Keratinocyte (primary cell): ENCODE data around the gene MLLT3. TPM values are rescaled to one million over a fixed set of nuclear protein-coding genes. Genes with fewer than 3 reads are reported as not detected.

Experiments used
- DNase-seq: peaks from one replicate; pipeline ENCODE4 v3.0.0-alpha.2; 2011; ENCODE audit warnings: low read depth, missing footprints, low spot score
- FAIRE-seq: peaks from 2 replicates; lab custom pipeline; 2011; peaks lifted over from hg19 to GRCh38; lab: Jason Lieb, UNC
- H2AFZ ChIP-seq: 2 replicates; pipeline ENCODE4 v1.6.0; 2012; ENCODE audit warnings: low read length, control low read depth, inconsistent platforms; ENCODE audit not compliant: control insufficient read depth
- H3K27ac ChIP-seq: 2 replicates; pipeline ENCODE4 v1.5.1; 2011; ENCODE audit warnings: low read length; ENCODE audit not compliant: control insufficient read depth, insufficient read depth
- H3K27me3 ChIP-seq: 3 replicates; pipeline ENCODE4 v1.6.0; 2011; ENCODE audit warnings: low read length; ENCODE audit not compliant: control insufficient read depth, insufficient read depth; ENCODE audit errors: extremely low read depth
- H3K36me3 ChIP-seq, 2 experiments: 2 replicates in 1 of 2; 3 replicates in 1 of 2; pipeline ENCODE4 v1.5.1; 2011; ENCODE audit warnings: low read length in 2 of 2, mild to moderate bottlenecking in 1 of 2; ENCODE audit not compliant: control insufficient read depth in 2 of 2, insufficient read depth in 2 of 2; ENCODE audit errors: extremely low read depth in 1 of 2
- H3K4me1 ChIP-seq: 3 replicates; pipeline ENCODE4 v1.5.1; 2011; ENCODE audit warnings: low read length; ENCODE audit not compliant: control insufficient read depth, insufficient read depth; ENCODE audit errors: extremely low read depth
- H3K4me2 ChIP-seq: 3 replicates; pipeline ENCODE4 v1.6.0; 2011; ENCODE audit warnings: low read depth, low read length; ENCODE audit not compliant: control insufficient read depth, insufficient read depth; ENCODE audit errors: extremely low read depth
- H3K4me3 ChIP-seq, 3 experiments: fragments of 200-600 bp in 1 of 3; sonication (generic) in 1 of 3; 2 replicates in 2 of 3; 3 replicates in 1 of 3; pipeline ENCODE4 v1.5.1; 2011 to 2016; ENCODE audit warnings: low read length in 3 of 3, mild to moderate bottlenecking in 3 of 3, control low read depth in 2 of 3, inconsistent platforms in 1 of 3, low read depth in 1 of 3, mixed read lengths in 1 of 3, mixed run types in 1 of 3, moderate library complexity in 1 of 3; ENCODE audit not compliant: control insufficient read depth in 2 of 3, insufficient read depth in 2 of 3; ENCODE audit errors: extremely low read depth in 1 of 3
- H3K79me2 ChIP-seq: 2 replicates; pipeline ENCODE4 v1.6.0; 2012; ENCODE audit warnings: low read length; ENCODE audit not compliant: control insufficient read depth, insufficient read depth
- H3K9ac ChIP-seq: 3 replicates; pipeline ENCODE4 v1.6.0; 2011; ENCODE audit warnings: low read length; ENCODE audit not compliant: control insufficient read depth, insufficient read depth; ENCODE audit errors: extremely low read depth
- H3K9me1 ChIP-seq: 3 replicates; pipeline ENCODE4 v1.6.0; 2011; ENCODE audit warnings: low read length; ENCODE audit not compliant: control insufficient read depth, insufficient read depth; ENCODE audit errors: extremely low read depth
- H3K9me3 ChIP-seq: 2 replicates; pipeline ENCODE4 v1.5.1; 2012; ENCODE audit warnings: low read depth, low read length; ENCODE audit not compliant: control insufficient read depth
- H4K20me1 ChIP-seq: 3 replicates; pipeline ENCODE4 v1.6.0; 2011; ENCODE audit warnings: low read length; ENCODE audit not compliant: control insufficient read depth, insufficient read depth; ENCODE audit errors: extremely low read depth
- CTCF ChIP-seq, 3 experiments: IDR thresholded peaks in 1 of 3; conservative IDR thresholded peaks in 1 of 3; optimal IDR thresholded peaks in 1 of 3; 2 replicates in 2 of 3; 3 replicates in 1 of 3; pipeline versions ENCODE3 to v1.5.1; 2011; ENCODE audit warnings: low read length in 3 of 3, mild to moderate bottlenecking in 3 of 3, moderate library complexity in 2 of 3, control low read depth in 1 of 3, inconsistent platforms in 1 of 3; ENCODE audit not compliant: insufficient read depth in 2 of 3; ENCODE audit errors: extremely low read depth in 1 of 3
- EZH2 ChIP-seq: IDR thresholded peaks from one replicate; pipeline ENCODE4 v1.6.1; 2012; ENCODE audit warnings: inconsistent platforms, mild to moderate bottlenecking, low read length, moderate library complexity
- dilution Hi-C: fragments of 300-500 bp; cut with MboI; formaldehyde crosslinking; loops from one replicate; pipeline ENCODE4 v1.7.0; 2020; ENCODE audit warnings: low sequenced_read_pairs; ENCODE audit not compliant: extremely low pct_ligation_motif_present
- polyA plus RNA-seq, 5 experiments: library from polyadenylated mRNA; depleted of rRNA in 3 of 5; stranded (reverse) in 3 of 5; stranded (forward) in 1 of 5; unstranded in 1 of 5; fragments of >200 nt; gene quantifications; 1 replicate in 1 of 5; 2 replicates in 3 of 5; 3 replicates in 1 of 5; pipeline versions ENCODE4 v1.2.1 to v1.2.3, GENCODE V29; 2011 to 2012; ENCODE audit warnings: missing spikeins in 2 of 5, low read depth in 1 of 5, low replicate concordance in 1 of 5

MLLT3 gene
- polyA plus RNA-seq, 1 donor (not counting 4 experiments of a cell fraction or from before 2014, with no cell fraction given) = 17.0 TPM

DNA sequence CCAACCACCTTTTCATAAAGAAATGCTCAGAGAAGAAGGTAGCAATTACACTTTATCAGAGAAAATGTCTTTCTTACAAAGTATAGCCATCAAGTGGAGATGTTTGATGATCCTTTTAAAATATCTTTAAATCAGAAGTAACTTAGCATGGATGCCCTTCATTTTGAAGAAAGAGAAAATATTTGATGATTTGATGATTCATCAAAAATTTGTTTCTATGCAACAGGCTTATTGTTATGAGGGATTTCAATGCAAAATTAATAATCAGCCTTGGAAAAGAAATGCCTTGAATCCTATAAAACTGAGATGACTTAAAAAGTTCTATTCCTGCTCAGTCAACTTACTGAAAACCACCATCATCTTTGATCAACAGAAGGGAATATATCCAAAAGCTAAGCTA is 291.6 kb downstream of the MLLT3 start:
- Histone ChIP-seq H3K27ac (no peak overlapping the region), H3K4me3 (no peak overlapping the region), H4K20me1 (no peaks in the 10 kb centered on the region), H3K9ac (no peak overlapping the region), H3K4me2 (no peak overlapping the region), H3K79me2 (no peaks in the 10 kb centered on the region), H3K9me1 (no peaks in the 10 kb centered on the region), H3K36me3 (no peaks in the 10 kb centered on the region), H3K27me3 (no peaks in the 10 kb centered on the region), H3K9me3 (no peaks in the 10 kb centered on the region), H3K4me1 (no peaks in the 10 kb centered on the region), H2AFZ (no peak overlapping the region)
- dilution Hi-C loops = no loop called here
- DNase-seq (no peak), FAIRE-seq (no peak)
- TF ChIP-seq CTCF (optimal IDR thresholded peaks at IDR 0.05 in 1 of 3, IDR thresholded peaks at IDR 0.05 in 1 of 3, conservative IDR thresholded peaks at IDR 0.05 in 1 of 3; ENCODE audit: extremely low read depth in 1 of 3, insufficient read depth in 2 of 3, low read length in 3 of 3) = no peak
- TF ChIP-seq EZH2 = no peak

DNA sequence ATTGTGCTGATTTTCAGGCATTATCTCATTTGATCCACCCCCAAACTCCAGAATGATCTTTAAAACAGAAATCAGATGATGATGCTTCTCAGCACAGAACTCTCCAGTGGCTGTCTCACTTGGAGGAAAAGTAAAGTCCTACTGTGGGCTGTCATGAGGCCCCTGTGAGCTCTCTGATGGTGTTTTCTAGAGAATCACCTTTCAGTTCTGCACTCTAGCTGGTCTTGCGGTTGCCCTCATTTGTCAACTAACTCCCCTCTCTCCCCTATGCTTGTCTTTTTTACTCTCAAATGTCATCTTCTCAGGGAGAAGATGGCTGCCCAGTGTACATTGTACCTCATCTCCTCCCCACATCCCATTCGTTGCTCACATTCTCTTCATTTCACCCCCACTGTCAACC is 295.8 kb downstream of the MLLT3 start:
- no peaks in the 10 kb centered on the region for H3K9me3 ChIP-seq
- no peaks in the 10 kb centered on the region for H3K27me3 ChIP-seq
- H3K79me2 ChIP-seq = no peaks in the 10 kb centered on the region
- FAIRE-seq (no peak), DNase-seq (no peak)
- no peaks in the 10 kb centered on the region for H3K9me1 ChIP-seq
- no peak overlapping the region for H3K27ac ChIP-seq
- peaks cover 7% of the 10 kb centered on the region for H3K4me1 ChIP-seq
- H2AFZ ChIP-seq = no peak overlapping the region
- no peaks in the 10 kb centered on the region for H4K20me1 ChIP-seq
- no peak overlapping the region for H3K4me3 ChIP-seq
- no peaks in the 10 kb centered on the region for H3K36me3 ChIP-seq
- dilution Hi-C loops = no loop called here
- no peak for TF ChIP-seq EZH2
- no peak for TF ChIP-seq CTCF (optimal IDR thresholded peaks at IDR 0.05 in 1 of 3, IDR thresholded peaks at IDR 0.05 in 1 of 3, conservative IDR thresholded peaks at IDR 0.05 in 1 of 3; ENCODE audit: extremely low read depth in 1 of 3, insufficient read depth in 2 of 3, low read length in 3 of 3)
- H3K9ac ChIP-seq = no peak overlapping the region
- H3K4me2 ChIP-seq = no peak overlapping the region
